WTC11 (cell line): ENCODE data around the gene KITLG. TPM values are rescaled to one million over a fixed set of nuclear protein-coding genes. Genes with fewer than 3 reads are reported as not detected.

Experiments
- ATAC-seq: fragments of 200-7000 bp; cut with Tn5 transposase; 2 replicates; pipeline ENCODE4 v1.10.0; 2021; ENCODE audit warnings: mild to moderate bottlenecking, moderate library complexity
- CTCF ChIA-PET: fragments of 300-600 bp; sonication (Branson Sonifier 250); formaldehyde crosslinking; loops from one replicate; lab custom pipeline; 2021; ENCODE audit warnings: antibody characterized with exemption; lab: Charles Lee
- POLR2A ChIA-PET: fragments of 350-600 bp; sonication (Branson Sonifier 250); formaldehyde crosslinking; loops from one replicate; lab custom pipeline; 2021; ENCODE audit warnings: antibody characterized with exemption; lab: Charles Lee
- DNase-seq: peaks from one replicate; pipeline ENCODE4 v3.0.0; 2021; ENCODE audit warnings: low spot score
- H3K27ac Mint-ChIP-seq: 2 replicates; pipeline ENCODE4 v1.8.0; 2021; ENCODE audit warnings: mixed read lengths
- H3K27me3 Mint-ChIP-seq: 2 replicates; pipeline ENCODE4 v1.8.0; 2021; ENCODE audit warnings: low read depth, mild to moderate bottlenecking, moderate library complexity, mixed read lengths
- H3K36me3 Mint-ChIP-seq: 2 replicates; pipeline ENCODE4 v1.8.0; 2021; ENCODE audit warnings: mixed read lengths
- H3K4me1 Mint-ChIP-seq: 2 replicates; pipeline ENCODE4 v1.8.0; 2022; ENCODE audit warnings: mixed read lengths
- H3K4me3 Mint-ChIP-seq: 2 replicates; pipeline ENCODE4 v1.8.0; 2021; ENCODE audit warnings: mild to moderate bottlenecking, moderate library complexity, mixed read lengths
- H3K9me3 Mint-ChIP-seq: 2 replicates; pipeline ENCODE4 v1.8.0; 2021; ENCODE audit warnings: mixed read lengths
- CREB1 ChIP-seq: sonication (generic); formaldehyde crosslinking; IDR thresholded peaks from 2 replicates; pipeline ENCODE4 v1.8.0; 2023; ENCODE audit warnings: mild to moderate bottlenecking, missing genetic modification reagents
- E2F4 ChIP-seq: sonication (generic); formaldehyde crosslinking; IDR thresholded peaks from 2 replicates; pipeline ENCODE4 v1.8.1; 2022; ENCODE audit warnings: low read depth, mild to moderate bottlenecking, moderate library complexity, missing genetic modification reagents, borderline replicate concordance
- ETV6 ChIP-seq: sonication (generic); formaldehyde crosslinking; IDR thresholded peaks from 2 replicates; pipeline ENCODE4 v1.8.1; 2022; ENCODE audit warnings: mild to moderate bottlenecking, missing genetic modification reagents
- KAT7 ChIP-seq: sonication (generic); formaldehyde crosslinking; IDR thresholded peaks from 2 replicates; pipeline ENCODE4 v1.8.1; 2023; ENCODE audit warnings: missing genetic modification reagents, mild to moderate bottlenecking, borderline replicate concordance
- MLX ChIP-seq: sonication (generic); formaldehyde crosslinking; IDR thresholded peaks from 2 replicates; pipeline ENCODE4 v1.8.1; 2023; ENCODE audit warnings: mild to moderate bottlenecking, missing genetic modification reagents, moderate library complexity
- NR3C1 ChIP-seq: sonication (generic); formaldehyde crosslinking; conservative IDR thresholded peaks from 2 replicates; pipeline ENCODE4 v1.8.1; 2023; ENCODE audit warnings: low read depth, mild to moderate bottlenecking, missing genetic modification reagents
- SMAD3 ChIP-seq: sonication (generic); formaldehyde crosslinking; IDR thresholded peaks from 2 replicates; pipeline ENCODE4 v1.8.0; 2022; ENCODE audit warnings: missing genetic modification reagents, mild to moderate bottlenecking, borderline replicate concordance
- SOX15 ChIP-seq: fragments of 250-450 bp; sonication (Bioruptor Pico); IDR thresholded peaks from 2 replicates; pipeline ENCODE4 v1.9.0; 2021; ENCODE audit warnings: mild to moderate bottlenecking
- TEAD4 ChIP-seq: sonication (generic); formaldehyde crosslinking; IDR thresholded peaks from 2 replicates; pipeline ENCODE4 v1.8.0; 2022; ENCODE audit warnings: mild to moderate bottlenecking, missing genetic modification reagents
- USF2 ChIP-seq: sonication (generic); formaldehyde crosslinking; IDR thresholded peaks from 2 replicates; pipeline ENCODE4 v1.8.1; 2023; ENCODE audit warnings: mild to moderate bottlenecking, missing genetic modification reagents, moderate library complexity
- ZBTB21 ChIP-seq: sonication (generic); formaldehyde crosslinking; IDR thresholded peaks from 2 replicates; pipeline ENCODE4 v1.8.1; 2023; ENCODE audit warnings: mild to moderate bottlenecking, missing genetic modification reagents, borderline replicate concordance
- ZNF281 ChIP-seq: sonication (generic); formaldehyde crosslinking; IDR thresholded peaks from 2 replicates; pipeline ENCODE4 v1.8.0; 2023; ENCODE audit warnings: mild to moderate bottlenecking, missing genetic modification reagents
- total RNA-seq: library from RNA; stranded (reverse); gene quantifications from 3 replicates; pipeline ENCODE4 v1.2.3, GENCODE V29; 2021
- TF ChIP-seq, protein P1 (sequence below): sonication (generic); formaldehyde crosslinking; IDR thresholded peaks from 2 replicates; pipeline ENCODE4 v1.8.0; 2022; ENCODE audit warnings: mild to moderate bottlenecking, missing genetic modification reagents
- TF ChIP-seq, protein P2 (sequence below): sonication (generic); formaldehyde crosslinking; IDR thresholded peaks from 2 replicates; pipeline ENCODE4 v1.8.1; 2022; ENCODE audit warnings: low read depth, missing genetic modification reagents, borderline replicate concordance
- TF ChIP-seq, protein P3 (sequence below): sonication (generic); formaldehyde crosslinking; IDR thresholded peaks from 2 replicates; pipeline ENCODE4 v1.8.1; 2022; ENCODE audit warnings: missing genetic modification reagents, borderline replicate concordance

The KITLG gene
- total RNA-seq, 1 experiment from 2014 or later: 12.5 TPM

DNA sequence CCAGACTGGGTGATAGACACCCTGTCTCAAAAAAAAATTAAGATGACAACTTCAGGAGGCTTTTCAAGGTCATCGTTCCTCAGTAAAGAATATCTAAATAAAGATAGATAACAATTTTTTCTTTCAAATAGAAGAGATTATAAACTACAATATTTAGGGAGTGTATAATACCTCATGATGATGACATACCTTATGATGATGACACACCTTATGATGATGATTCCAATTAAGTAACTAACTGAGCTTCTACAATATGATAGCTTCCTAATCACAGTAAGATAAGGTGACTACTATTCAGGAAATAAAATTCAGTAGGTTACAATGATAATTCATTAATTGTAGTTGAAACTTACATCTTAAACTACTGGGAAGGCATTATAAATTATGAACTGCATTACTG is 40.4 kb downstream of the KITLG start:
- CTCF ChIA-PET: no interaction called here
- H3K4me3 Mint-ChIP-seq: no peak overlapping the region
- POLR2A ChIA-PET: no interaction called here

DNA sequence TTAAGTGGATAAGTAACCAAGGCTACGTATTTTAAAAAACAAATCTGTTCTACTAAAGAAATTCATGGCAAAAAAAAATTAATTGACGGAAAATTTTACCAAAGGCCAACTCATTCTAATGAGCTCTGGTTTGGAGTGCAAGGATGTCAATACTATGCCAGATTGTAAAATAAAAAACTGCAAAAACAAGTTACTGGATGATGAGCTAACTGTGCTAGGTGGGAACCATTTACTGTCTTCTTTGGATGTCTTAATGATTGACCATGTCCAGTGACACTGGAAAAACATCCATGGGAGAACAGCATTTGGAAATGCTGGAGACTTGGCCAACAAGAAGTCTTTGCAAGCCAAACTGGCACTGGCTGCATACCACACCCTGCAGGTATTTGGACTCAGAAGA is 41.6 kb downstream of the KITLG start:
- Mint-ChIP-seq H3K27ac (no peak overlapping the region), H3K4me3 (no peak overlapping the region), H3K4me1 (no peaks in the 10 kb centered on the region), H3K36me3 (peaks cover 9% of the 10 kb centered on the region), H3K27me3 (no peaks in the 10 kb centered on the region), H3K9me3 (peaks cover 9% of the 10 kb centered on the region)
- POLR2A ChIA-PET: no interaction called here
- no peak for ATAC-seq
- CTCF ChIA-PET: no interaction called here
- no peak for DNase-seq
- no peak for TF ChIP-seq ZBTB21
- no peak for TF ChIP-seq KAT7
- TF ChIP-seq ZNF281 (CRISPR knock-in tag): no peak
- no peak for TF ChIP-seq SMAD3
- no peak for TF ChIP-seq SOX15
- TF ChIP-seq USF2 (CRISPR knock-in tag): no peak
- TF ChIP-seq, protein P1, sequence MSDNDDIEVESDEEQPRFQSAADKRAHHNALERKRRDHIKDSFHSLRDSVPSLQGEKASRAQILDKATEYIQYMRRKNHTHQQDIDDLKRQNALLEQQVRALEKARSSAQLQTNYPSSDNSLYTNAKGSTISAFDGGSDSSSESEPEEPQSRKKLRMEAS (CRISPR knock-in tag): no peak
- TF ChIP-seq TEAD4: no peak

More for the DNA sequence above, 40.4 kb downstream of the KITLG start:
- Mint-ChIP-seq H3K36me3 (peaks cover 12% of the 10 kb centered on the region), H3K9me3 (peaks cover 11% of the 10 kb centered on the region), H3K4me1 (peaks cover 2% of the 10 kb centered on the region), H3K27me3 (no peaks in the 10 kb centered on the region), H3K27ac (no peak overlapping the region)
- ATAC-seq (no peak), DNase-seq (no peak)
- TF ChIP-seq NR3C1 (CRISPR knock-in tag) (no peak), CREB1 (no peak), MLX (no peak), ETV6 (CRISPR knock-in tag) (no peak), E2F4 (CRISPR knock-in tag) (no peak), KAT7 (no peak)
- TF ChIP-seq, protein P2, sequence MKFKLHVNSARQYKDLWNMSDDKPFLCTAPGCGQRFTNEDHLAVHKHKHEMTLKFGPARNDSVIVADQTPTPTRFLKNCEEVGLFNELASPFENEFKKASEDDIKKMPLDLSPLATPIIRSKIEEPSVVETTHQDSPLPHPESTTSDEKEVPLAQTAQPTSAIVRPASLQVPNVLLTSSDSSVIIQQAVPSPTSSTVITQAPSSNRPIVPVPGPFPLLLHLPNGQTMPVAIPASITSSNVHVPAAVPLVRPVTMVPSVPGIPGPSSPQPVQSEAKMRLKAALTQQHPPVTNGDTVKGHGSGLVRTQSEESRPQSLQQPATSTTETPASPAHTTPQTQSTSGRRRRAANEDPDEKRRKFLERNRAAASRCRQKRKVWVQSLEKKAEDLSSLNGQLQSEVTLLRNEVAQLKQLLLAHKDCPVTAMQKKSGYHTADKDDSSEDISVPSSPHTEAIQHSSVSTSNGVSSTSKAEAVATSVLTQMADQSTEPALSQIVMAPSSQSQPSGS: no peak
- TF ChIP-seq, protein P3, sequence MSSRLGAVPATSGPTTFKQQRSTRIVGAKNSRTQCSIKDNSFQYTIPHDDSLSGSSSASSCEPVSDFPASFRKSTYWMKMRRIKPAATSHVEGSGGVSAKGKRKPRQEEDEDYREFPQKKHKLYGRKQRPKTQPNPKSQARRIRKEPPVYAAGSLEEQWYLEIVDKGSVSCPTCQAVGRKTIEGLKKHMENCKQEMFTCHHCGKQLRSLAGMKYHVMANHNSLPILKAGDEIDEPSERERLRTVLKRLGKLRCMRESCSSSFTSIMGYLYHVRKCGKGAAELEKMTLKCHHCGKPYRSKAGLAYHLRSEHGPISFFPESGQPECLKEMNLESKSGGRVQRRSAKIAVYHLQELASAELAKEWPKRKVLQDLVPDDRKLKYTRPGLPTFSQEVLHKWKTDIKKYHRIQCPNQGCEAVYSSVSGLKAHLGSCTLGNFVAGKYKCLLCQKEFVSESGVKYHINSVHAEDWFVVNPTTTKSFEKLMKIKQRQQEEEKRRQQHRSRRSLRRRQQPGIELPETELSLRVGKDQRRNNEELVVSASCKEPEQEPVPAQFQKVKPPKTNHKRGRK (CRISPR knock-in tag): no peak
